KMS-11 (cell line): ENCODE data around the gene NECTIN4.

Source experiments
- H2AFZ ChIP-seq: fragments of 200-600 bp; sonication (generic); 2 replicates; pipeline ENCODE4 v1.6.1; 2016; ENCODE audit warnings: antibody characterized with exemption, mixed run types, low read depth
- H3K27ac ChIP-seq: fragments of 200-600 bp; sonication (generic); 2 replicates; pipeline ENCODE4 v1.6.1; 2016; ENCODE audit warnings: mild to moderate bottlenecking, mixed run types
- H3K27me3 ChIP-seq: fragments of 200-600 bp; sonication (generic); 2 replicates; pipeline ENCODE4 v1.6.1; 2017; ENCODE audit warnings: mild to moderate bottlenecking, low read depth, mixed run types, moderate library complexity; ENCODE audit not compliant: insufficient read depth
- H3K36me3 ChIP-seq: fragments of 200-600 bp; sonication (generic); 2 replicates; pipeline ENCODE4 v1.6.1; 2017; ENCODE audit warnings: mild to moderate bottlenecking, mixed run types; ENCODE audit not compliant: insufficient read depth
- H3K4me1 ChIP-seq: fragments of 200-600 bp; sonication (generic); 2 replicates; pipeline ENCODE4 v1.6.1; 2016; ENCODE audit warnings: mild to moderate bottlenecking, low read depth, mixed run types; ENCODE audit not compliant: poor library complexity, severe bottlenecking
- H3K4me2 ChIP-seq: fragments of 200-600 bp; sonication (generic); 2 replicates; pipeline ENCODE4 v1.7.0; 2016; ENCODE audit warnings: mild to moderate bottlenecking, mixed run types
- H3K4me3 ChIP-seq: fragments of 200-600 bp; sonication (generic); IDR thresholded peaks from 2 replicates; pipeline ENCODE4 v1.6.1; 2017; ENCODE audit warnings: low read depth, low read length, mixed read lengths; ENCODE audit not compliant: insufficient read depth
- H3K79me2 ChIP-seq: fragments of 200-600 bp; sonication (generic); 2 replicates; pipeline ENCODE4 v1.6.1; 2016; ENCODE audit warnings: low read depth, mixed run types; ENCODE audit not compliant: insufficient read depth
- H3K9ac ChIP-seq: fragments of 200-600 bp; sonication (generic); 2 replicates; pipeline ENCODE4 v1.6.1; 2016; ENCODE audit warnings: mild to moderate bottlenecking, mixed run types
- H4K20me1 ChIP-seq: fragments of 200-600 bp; sonication (generic); 2 replicates; pipeline ENCODE4 v1.6.1; 2016; ENCODE audit warnings: mild to moderate bottlenecking, mixed run types; ENCODE audit not compliant: insufficient read depth
- TF ChIP-seq, protein P1 (sequence below): fragments of 200-600 bp; sonication (generic); conservative IDR thresholded peaks from 2 replicates; pipeline ENCODE4 v1.6.1; 2017; ENCODE audit warnings: low read depth, mild to moderate bottlenecking, antibody characterized with exemption, low read length, moderate library complexity, mixed read lengths

The NECTIN4 gene

GRCh38 chr1:161083748-161084596, 5.4 kb downstream of the NECTIN4 start:
- Histone ChIP-seq H3K27ac (no peak overlapping the region), H3K79me2 (no peaks in the 10 kb centered on the region)

DNA sequence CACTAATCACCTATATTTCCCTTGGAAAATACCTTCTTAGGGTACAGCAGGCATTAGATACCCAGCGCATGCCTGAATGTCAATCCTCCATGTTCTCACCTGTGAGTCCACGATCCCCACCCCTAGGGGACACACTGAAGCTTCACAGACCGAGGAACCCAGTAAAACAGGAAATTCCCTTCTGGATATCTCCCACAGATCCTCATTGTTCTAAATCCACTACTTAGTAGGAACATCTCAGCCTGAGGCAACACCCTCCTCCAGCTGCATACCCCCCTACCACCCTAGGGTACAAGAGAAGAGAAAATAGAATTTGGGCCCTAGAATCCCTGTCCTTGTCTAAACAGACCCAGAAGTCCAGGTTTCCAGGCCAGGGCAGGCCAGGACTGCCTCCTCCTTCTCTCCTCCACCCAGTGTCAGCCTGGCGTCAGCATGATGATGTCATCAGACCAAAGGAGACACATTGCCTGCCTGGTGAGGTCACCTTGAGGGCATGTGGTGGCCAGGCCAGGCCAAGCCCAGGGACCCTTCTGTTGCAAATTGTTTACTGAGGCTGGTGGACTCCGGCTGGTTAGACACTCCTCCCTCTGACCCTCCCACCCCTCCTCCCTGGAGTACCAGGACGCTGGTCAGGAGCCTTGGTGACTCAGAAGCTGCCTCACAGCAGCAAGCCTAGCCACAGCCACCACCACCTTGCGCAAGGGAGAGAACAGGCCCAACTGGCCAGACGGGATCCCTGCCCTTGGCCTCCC, 6.2 kb downstream of the NECTIN4 start:
- Histone ChIP-seq H3K27ac (no peak overlapping the region), H3K9ac (no peak overlapping the region), H3K79me2 (no peaks in the 10 kb centered on the region), H3K4me1 (peaks cover 8% of the 10 kb centered on the region), H4K20me1 (no peaks in the 10 kb centered on the region), H2AFZ (no peak overlapping the region), H3K36me3 (no peaks in the 10 kb centered on the region), H3K27me3 (no peaks in the 10 kb centered on the region), H3K4me2 (no peak overlapping the region), H3K4me3 (no peak overlapping the region)
- TF ChIP-seq, protein P1, sequence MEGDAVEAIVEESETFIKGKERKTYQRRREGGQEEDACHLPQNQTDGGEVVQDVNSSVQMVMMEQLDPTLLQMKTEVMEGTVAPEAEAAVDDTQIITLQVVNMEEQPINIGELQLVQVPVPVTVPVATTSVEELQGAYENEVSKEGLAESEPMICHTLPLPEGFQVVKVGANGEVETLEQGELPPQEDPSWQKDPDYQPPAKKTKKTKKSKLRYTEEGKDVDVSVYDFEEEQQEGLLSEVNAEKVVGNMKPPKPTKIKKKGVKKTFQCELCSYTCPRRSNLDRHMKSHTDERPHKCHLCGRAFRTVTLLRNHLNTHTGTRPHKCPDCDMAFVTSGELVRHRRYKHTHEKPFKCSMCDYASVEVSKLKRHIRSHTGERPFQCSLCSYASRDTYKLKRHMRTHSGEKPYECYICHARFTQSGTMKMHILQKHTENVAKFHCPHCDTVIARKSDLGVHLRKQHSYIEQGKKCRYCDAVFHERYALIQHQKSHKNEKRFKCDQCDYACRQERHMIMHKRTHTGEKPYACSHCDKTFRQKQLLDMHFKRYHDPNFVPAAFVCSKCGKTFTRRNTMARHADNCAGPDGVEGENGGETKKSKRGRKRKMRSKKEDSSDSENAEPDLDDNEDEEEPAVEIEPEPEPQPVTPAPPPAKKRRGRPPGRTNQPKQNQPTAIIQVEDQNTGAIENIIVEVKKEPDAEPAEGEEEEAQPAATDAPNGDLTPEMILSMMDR: no peak

More at GRCh38 chr1:161083748-161084596, 5.4 kb downstream of the NECTIN4 start:
- no peak overlapping the region for H3K9ac ChIP-seq
- no peak overlapping the region for H2AFZ ChIP-seq
- H3K4me1 ChIP-seq: peaks cover 8% of the 10 kb centered on the region
- H3K4me2 ChIP-seq: no peak overlapping the region
- no peaks in the 10 kb centered on the region for H4K20me1 ChIP-seq
- no peaks in the 10 kb centered on the region for H3K27me3 ChIP-seq
- H3K4me3 ChIP-seq: no peak overlapping the region
- TF ChIP-seq, protein P1: no peak
- H3K36me3 ChIP-seq: no peaks in the 10 kb centered on the region

GRCh38 chr1:161082483-161082882, 6.9 kb downstream of the NECTIN4 start:
- Histone ChIP-seq H3K4me3 (no peak overlapping the region), H3K4me2 (no peak overlapping the region), H2AFZ (no peak overlapping the region), H3K79me2 (no peaks in the 10 kb centered on the region), H3K27me3 (no peaks in the 10 kb centered on the region), H3K9ac (no peak overlapping the region), H3K27ac (no peak overlapping the region), H4K20me1 (no peaks in the 10 kb centered on the region), H3K36me3 (no peaks in the 10 kb centered on the region), H3K4me1 (peaks cover 8% of the 10 kb centered on the region)
- TF ChIP-seq, protein P1: no peak

- Histone ChIP-seq H4K20me1 (no peaks in the 10 kb centered on the region), H3K9ac (no peak overlapping the region), H3K36me3 (no peaks in the 10 kb centered on the region), H3K27ac (no peak overlapping the region), H3K4me2 (no peak overlapping the region), H3K27me3 (no peaks in the 10 kb centered on the region), H2AFZ (no peak overlapping the region), H3K4me3 (no peak overlapping the region), H3K4me1 (peaks cover 8% of the 10 kb centered on the region), H3K79me2 (no peaks in the 10 kb centered on the region)
- TF ChIP-seq, protein P1: no peak
Measured at GRCh38 chr1:161081519-161081918, 7.8 kb downstream of the NECTIN4 start.
